IMR-90 (cell line): ENCODE measurements around the gene MYADML2. TPM values are rescaled to one million over a fixed set of nuclear protein-coding genes. Genes with fewer than 3 reads are reported as not detected.

Source experiments
- ATAC-seq: fragments of 200-7000 bp; cut with Tn5 transposase; 2 replicates; pipeline ENCODE4 v1.9.1; 2020; ENCODE audit warnings: low read depth, mild to moderate bottlenecking, moderate library complexity
- BruUV-seq: library from RNA; stranded (reverse); fragments of 400-500 nt; replicated peaks from 2 replicates; lab custom pipeline; 2021; lab: Mats Ljungman, UMichigan
- CTCF ChIA-PET: fragments of 300-600 bp; formaldehyde crosslinking; extraction: SDS; loops from one replicate; lab custom pipeline; 2021; ENCODE audit warnings: antibody characterized with exemption; lab: Yijun Ruan, JAX
- POLR2A ChIA-PET: fragments of 300-600 bp; sonication (Branson Sonifier 250); formaldehyde crosslinking; loops from one replicate; lab custom pipeline; 2022; ENCODE audit warnings: antibody characterized with exemption; ENCODE audit not compliant: unreplicated experiment; lab: Charles Lee
- DNase-seq: peaks from one replicate; pipeline ENCODE4 v3.0.0; 2013
- H2AFZ ChIP-seq: replicated peaks from 2 replicates; pipeline ENCODE3; 2013; ENCODE audit warnings: low read length, mild to moderate bottlenecking; ENCODE audit not compliant: poor library complexity
- H2AK5ac ChIP-seq: 2 replicates; pipeline ENCODE4 v1.6.1; 2013; ENCODE audit warnings: low read depth, low read length, inconsistent platforms
- H2AK9ac ChIP-seq: replicated peaks from 2 replicates; pipeline ENCODE3; 2013; ENCODE audit warnings: mild to moderate bottlenecking, low read depth, low read length, moderate library complexity; ENCODE audit not compliant: poor library complexity
- H2BK120ac ChIP-seq: 2 replicates; pipeline ENCODE4 v1.6.1; 2013; ENCODE audit warnings: low read depth, low read length, inconsistent platforms
- H2BK15ac ChIP-seq: 3 replicates; pipeline ENCODE4 v1.6.1; 2013; ENCODE audit warnings: low read depth, low read length, inconsistent platforms
- H2BK20ac ChIP-seq: 2 replicates; pipeline ENCODE4 v1.6.1; 2013; ENCODE audit warnings: low read depth, mild to moderate bottlenecking, inconsistent platforms, low read length, moderate library complexity
- H2BK5ac ChIP-seq: 2 replicates; pipeline ENCODE4 v1.6.1; 2013; ENCODE audit warnings: mild to moderate bottlenecking, low read depth, low read length, inconsistent platforms; ENCODE audit not compliant: poor library complexity, severe bottlenecking
- H3K14ac ChIP-seq: replicated peaks from 2 replicates; pipeline ENCODE4 v1.6.1; 2013; ENCODE audit warnings: low read depth, low read length, inconsistent platforms
- H3K18ac ChIP-seq: 2 replicates; pipeline ENCODE4 v1.6.1; 2013; ENCODE audit warnings: low read depth, low read length, control low read depth
- H3K23ac ChIP-seq: 2 replicates; pipeline ENCODE4 v1.6.1; 2013; ENCODE audit warnings: low read depth, low read length, inconsistent platforms
- H3K27ac ChIP-seq: 2 replicates; pipeline ENCODE4 v1.5.1; 2013; ENCODE audit warnings: mild to moderate bottlenecking, control low read depth, low read length; ENCODE audit not compliant: insufficient read depth
- H3K27me3 ChIP-seq: 2 replicates; pipeline ENCODE4 v1.6.1; 2013; ENCODE audit warnings: low read length; ENCODE audit not compliant: control insufficient read depth, insufficient read depth
- H3K36me3 ChIP-seq: 2 replicates; pipeline ENCODE4 v1.6.1; 2013; ENCODE audit warnings: low read length, mixed read lengths; ENCODE audit not compliant: control insufficient read depth, insufficient read depth
- H3K4ac ChIP-seq: 2 replicates; pipeline ENCODE4 v1.6.1; 2013; ENCODE audit warnings: low read depth, low read length, inconsistent platforms
- H3K4me1 ChIP-seq: 2 replicates; pipeline ENCODE4 v1.6.1; 2013; ENCODE audit warnings: low read length, mixed read lengths; ENCODE audit not compliant: control insufficient read depth, insufficient read depth
- H3K4me2 ChIP-seq: 2 replicates; pipeline ENCODE4 v1.6.1; 2013; ENCODE audit warnings: low read depth, mild to moderate bottlenecking, control low read depth, low read length, moderate library complexity
- H3K4me3 ChIP-seq: 2 replicates; pipeline ENCODE4 v1.5.1; 2013; ENCODE audit warnings: low read depth, mild to moderate bottlenecking, control low read depth, low read length, moderate library complexity; ENCODE audit not compliant: insufficient read depth
- H3K56ac ChIP-seq: 2 replicates; pipeline ENCODE4 v1.6.1; 2013; ENCODE audit warnings: low read length, inconsistent platforms; ENCODE audit not compliant: insufficient read depth; ENCODE audit errors: extremely low read depth
- H3K79me1 ChIP-seq, 2 experiments: 2 replicates each; pipeline ENCODE4 v1.6.1; 2013; ENCODE audit warnings: low read length in 2 of 2, inconsistent platforms in 1 of 2, low read depth in 1 of 2
- H3K9ac ChIP-seq: 2 replicates; pipeline ENCODE4 v1.6.1; 2013; ENCODE audit warnings: low read depth, low read length, control low read depth
- H3K9me1 ChIP-seq: 2 replicates; pipeline ENCODE4 v1.6.1; 2013; ENCODE audit warnings: low read length, inconsistent platforms; ENCODE audit not compliant: insufficient read depth
- H3K9me3 ChIP-seq: 2 replicates; pipeline ENCODE4 v1.6.1; 2013; ENCODE audit warnings: low read length; ENCODE audit not compliant: control insufficient read depth, insufficient read depth
- H4K20me1 ChIP-seq: 2 replicates; pipeline ENCODE4 v1.6.1; 2013; ENCODE audit warnings: low read length, inconsistent platforms; ENCODE audit not compliant: insufficient read depth
- H4K5ac ChIP-seq: 2 replicates; pipeline ENCODE4 v1.6.1; 2013; ENCODE audit warnings: mild to moderate bottlenecking, low read depth, low read length, control low read depth
- H4K8ac ChIP-seq, 2 experiments: 2 replicates each; pipeline ENCODE4 v1.6.1; 2013; ENCODE audit warnings: low read depth in 2 of 2, low read length in 2 of 2, control low read depth in 1 of 2, inconsistent platforms in 1 of 2
- H4K91ac ChIP-seq: 2 replicates; pipeline ENCODE4 v1.6.1; 2013; ENCODE audit warnings: low read depth, low read length, inconsistent platforms; ENCODE audit not compliant: insufficient read depth
- BHLHE40 ChIP-seq: fragments of 150-350 bp; IDR thresholded peaks from 2 replicates; pipeline ENCODE4 v1.6.1; 2016; ENCODE audit warnings: mild to moderate bottlenecking, low read depth, low read length
- CEBPB ChIP-seq: IDR thresholded peaks from 2 replicates; pipeline ENCODE4 v1.6.1; 2012; ENCODE audit warnings: low read depth, low read length, improper control_type of control experiment
- CHD1 ChIP-seq: IDR thresholded peaks from 2 replicates; pipeline ENCODE4 v1.6.1; 2012; ENCODE audit warnings: low read depth, low read length, improper control_type of control experiment
- CTCF ChIP-seq: conservative IDR thresholded peaks from 2 replicates; pipeline ENCODE4 v1.5.1; 2012; ENCODE audit warnings: mild to moderate bottlenecking, low read depth, low read length, improper control_type of control experiment
- FOS ChIP-seq: fragments of 150-350 bp; IDR thresholded peaks from 2 replicates; pipeline ENCODE4 v1.6.1; 2016; ENCODE audit warnings: low read depth, low read length
- MAFK ChIP-seq: IDR thresholded peaks from 2 replicates; pipeline ENCODE4 v1.6.1; 2012; ENCODE audit warnings: low read depth, low read length, improper control_type of control experiment
- MAZ ChIP-seq: IDR thresholded peaks from 2 replicates; pipeline ENCODE4 v1.6.1; 2012; ENCODE audit warnings: low read depth, mild to moderate bottlenecking, low read length, improper control_type of control experiment, moderate library complexity, borderline replicate concordance
- MXI1 ChIP-seq: IDR thresholded peaks from 2 replicates; pipeline ENCODE4 v1.6.1; 2012; ENCODE audit warnings: low read depth, mild to moderate bottlenecking, low read length, moderate library complexity, borderline replicate concordance
- NFE2L2 ChIP-seq: fragments of 150-350 bp; IDR thresholded peaks from 2 replicates; pipeline ENCODE4 v1.6.1; 2016; ENCODE audit warnings: low read depth, mild to moderate bottlenecking, low read length
- POLR2A ChIP-seq: IDR thresholded peaks from 2 replicates; pipeline ENCODE4 v1.6.1; 2012; ENCODE audit warnings: mild to moderate bottlenecking, low read depth, low read length
- RAD21 ChIP-seq: IDR thresholded peaks from 2 replicates; pipeline ENCODE4 v1.6.1; 2012; ENCODE audit warnings: low read length, improper control_type of control experiment
- RCOR1 ChIP-seq: IDR thresholded peaks from 2 replicates; pipeline ENCODE4 v1.6.1; 2012; ENCODE audit warnings: mild to moderate bottlenecking, low read length, improper control_type of control experiment; ENCODE audit not compliant: insufficient replicate concordance
- RFX5 ChIP-seq: IDR thresholded peaks from 2 replicates; pipeline ENCODE4 v1.8.0; 2012; ENCODE audit warnings: low read depth, mild to moderate bottlenecking, low read length, moderate library complexity
- SMC3 ChIP-seq: fragments of 150-350 bp; IDR thresholded peaks from 2 replicates; pipeline ENCODE4 v1.6.1; 2016; ENCODE audit warnings: low read depth, mild to moderate bottlenecking, antibody characterized with exemption, low read length, moderate library complexity
- WGBS, 2 experiments: methylation state at CpG; one replicate each; pipeline versions ENCODE4 v1.1.5 to v1.1.7; 2013; ENCODE audit warnings: missing lambda C conversion rate in 2 of 2; ENCODE audit not compliant: insufficient read length in 1 of 2; ENCODE audit errors: extremely low coverage in 2 of 2; 5-methylcytosine and 5-hydroxymethylcytosine counted together
- dilution Hi-C: fragments of 300-500 bp; cut with HindIII; formaldehyde crosslinking; loops from one replicate; pipeline ENCODE4 v1.14.3; 2018; ENCODE audit warnings: low sequenced_read_pairs; ENCODE audit not compliant: unreplicated experiment
- in situ Hi-C: fragments of 300-500 bp; cut with MboI; formaldehyde crosslinking; loops from 3 replicates; pipeline ENCODE4 v1.14.3; 2019; ENCODE audit warnings: low sequenced_read_pairs, inconsistent platforms, mixed read lengths
- intact Hi-C: fragments of 100-400 bp; cut with micrococcal nuclease; formaldehyde crosslinking; loops from 2 replicates; pipeline ENCODE4 v1.10.0; 2022
- polyA plus RNA-seq, 3 experiments: library from polyadenylated mRNA; depleted of rRNA; stranded (reverse); fragments of >200 nt; gene quantifications; 2 replicates each; pipeline ENCODE4 v1.2.3, GENCODE V29; 2012; ENCODE audit warnings: low replicate concordance in 1 of 3
- total RNA-seq: library from RNA; depleted of rRNA; stranded (reverse); fragments of >200 nt; gene quantifications from 2 replicates; pipeline ENCODE4 v1.2.3, GENCODE V29; 2012
- TF ChIP-seq, protein P1 (sequence below): fragments of 150-350 bp; IDR thresholded peaks from 2 replicates; pipeline ENCODE4 v1.6.1; 2017; ENCODE audit warnings: mild to moderate bottlenecking, antibody characterized with exemption, low read length, low read depth

MYADML2 gene
- total and polyA plus RNA-seq, 2 of the 4 experiments (the other 2 are of a cell fraction), result not detected

GRCh38 chr17:81912441-81913309 lies 34.4 kb downstream of the MYADML2 start (continued):
- no peak for TF ChIP-seq CEBPB

- no peak overlapping the region for H3K27ac ChIP-seq
- in situ Hi-C loops (no loop called here), dilution Hi-C loops (no loop called here), intact Hi-C loops (no loop called here)
- H3K4me2 ChIP-seq, result no peak overlapping the region
- H2AK5ac ChIP-seq, result no peak overlapping the region
- peaks cover 13% of the 10 kb centered on the region; the same call in 1 of the 2 replicates for H3K9me1 ChIP-seq
- 95% methylated on average over 16 of the region's 19 CpGs; no CpG with 5 or more reads in 1 of the 2 experiments for WGBS, 2 experiments
- no peak overlapping the region for H2BK20ac ChIP-seq
- H3K56ac ChIP-seq, result no peak overlapping the region
- no peak overlapping the region for H4K5ac ChIP-seq
- H2BK120ac ChIP-seq, result no peak overlapping the region
- peaks cover 34% of the 10 kb centered on the region for H4K20me1 ChIP-seq
- ChIA-PET CTCF (no interaction called here), POLR2A (no interaction called here)
- no peak overlapping the region for H4K91ac ChIP-seq
- H3K18ac ChIP-seq, result no peak overlapping the region
- no TSS peak for BruUV-seq
- H3K27me3 ChIP-seq, result no peaks in the 10 kb centered on the region
- no peak overlapping the region for H4K8ac ChIP-seq
- H2BK15ac ChIP-seq, result no peak overlapping the region
- no peak overlapping the region for H3K4ac ChIP-seq
- DNase-seq (no peak), ATAC-seq (no peak)
- H3K23ac ChIP-seq, result no peak overlapping the region
- H3K79me1 ChIP-seq, result peaks cover 11 to 49% of the 10 kb centered on the region in 2 experiments
- peaks cover 8% of the 10 kb centered on the region for H3K4me1 ChIP-seq
- peaks cover 49% of the 10 kb centered on the region for H3K36me3 ChIP-seq
- no peak overlapping the region for H2AFZ ChIP-seq
- H3K9ac ChIP-seq, result no peak overlapping the region
- no peak overlapping the region for H2BK5ac ChIP-seq
- no peaks in the 10 kb centered on the region for H3K9me3 ChIP-seq
- no peak overlapping the region for H3K14ac ChIP-seq
- no peak overlapping the region for H3K4me3 ChIP-seq
- H2AK9ac ChIP-seq, result no peak overlapping the region
- no peak for TF ChIP-seq CTCF
- TF ChIP-seq CEBPB, result no peak
- TF ChIP-seq RFX5, result no peak
- TF ChIP-seq SMC3, result no peak
- no peak for TF ChIP-seq NFE2L2
- TF ChIP-seq MXI1, result no peak
- TF ChIP-seq, protein P1, sequence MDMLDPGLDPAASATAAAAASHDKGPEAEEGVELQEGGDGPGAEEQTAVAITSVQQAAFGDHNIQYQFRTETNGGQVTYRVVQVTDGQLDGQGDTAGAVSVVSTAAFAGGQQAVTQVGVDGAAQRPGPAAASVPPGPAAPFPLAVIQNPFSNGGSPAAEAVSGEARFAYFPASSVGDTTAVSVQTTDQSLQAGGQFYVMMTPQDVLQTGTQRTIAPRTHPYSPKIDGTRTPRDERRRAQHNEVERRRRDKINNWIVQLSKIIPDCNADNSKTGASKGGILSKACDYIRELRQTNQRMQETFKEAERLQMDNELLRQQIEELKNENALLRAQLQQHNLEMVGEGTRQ, result no peak
- no peak for TF ChIP-seq POLR2A
- TF ChIP-seq MAFK, result no peak
- no peak for TF ChIP-seq MAZ
- TF ChIP-seq RAD21, result no peak
- no peak for TF ChIP-seq FOS
- no peak for TF ChIP-seq RCOR1
- no peak for TF ChIP-seq BHLHE40
- TF ChIP-seq CHD1, result no peak
These were observed 35.1 kb downstream of the MYADML2 start for GRCh38 chr17:81911969-81912368.
